HepG2 (cell line): ENCODE measurements around the gene EPB41L1. TPM values are rescaled to one million over a fixed set of nuclear protein-coding genes. Genes with fewer than 3 reads are reported as not detected.
A peak's percentile ranks its signal among the peaks of the same experiment; 100 is the strongest.

Experiments used
- ATF5 ChIP-seq: sonication (generic); formaldehyde crosslinking; IDR thresholded peaks from 2 replicates; pipeline ENCODE4 v1.4.0; 2020; ENCODE audit warnings: mild to moderate bottlenecking, low read depth, missing genetic modification reagents
- GATA4 ChIP-seq: sonication (generic); IDR thresholded peaks from 2 replicates; pipeline ENCODE4 v1.6.1; 2016; ENCODE audit warnings: antibody characterized with exemption, low read depth, borderline replicate concordance
- GPBP1L1 ChIP-seq: sonication (generic); formaldehyde crosslinking; IDR thresholded peaks from 2 replicates; pipeline ENCODE4 v1.5.0; 2020; ENCODE audit warnings: mild to moderate bottlenecking, missing genetic modification reagents
- GTF2F1 ChIP-seq: fragments of 150-350 bp; IDR thresholded peaks from 2 replicates; pipeline ENCODE4 v1.6.1; 2014; ENCODE audit warnings: low read length
- HDAC2 ChIP-seq: sonication (generic); formaldehyde crosslinking; IDR thresholded peaks from 2 replicates; pipeline ENCODE4 v1.4.0; 2020; ENCODE audit warnings: missing genetic modification reagents
- HOXA5 ChIP-seq: sonication (generic); formaldehyde crosslinking; IDR thresholded peaks from 2 replicates; pipeline ENCODE4 v1.4.0; 2020; ENCODE audit warnings: missing genetic modification reagents
- KAT7 ChIP-seq: IDR thresholded peaks from 2 replicates; pipeline ENCODE4 v1.6.1; 2018; ENCODE audit warnings: borderline replicate concordance, missing compliant biosample characterization
- KAT8 ChIP-seq: IDR thresholded peaks from 2 replicates; pipeline ENCODE4 v1.6.1; 2016; ENCODE audit warnings: missing genetic modification reagents, missing compliant biosample characterization
- KLF11 ChIP-seq: IDR thresholded peaks from 2 replicates; pipeline ENCODE4 v1.6.1; 2016; ENCODE audit warnings: missing compliant biosample characterization
- MBD4 ChIP-seq: IDR thresholded peaks from 2 replicates; pipeline ENCODE4 v1.6.1; 2012; ENCODE audit warnings: low read length, inconsistent platforms, borderline replicate concordance
- SOX5 ChIP-seq: IDR thresholded peaks from 2 replicates; pipeline ENCODE4 v1.6.1; 2016; ENCODE audit warnings: borderline replicate concordance
- TAF15 ChIP-seq: fragments of 200-400 bp; formaldehyde crosslinking; IDR thresholded peaks from one replicate; pipeline ENCODE4 v1.6.1; 2018; ENCODE audit warnings: mild to moderate bottlenecking, low read depth, low read length; ENCODE audit not compliant: poor library complexity, severe bottlenecking
- ZBTB26 ChIP-seq: IDR thresholded peaks from 2 replicates; pipeline ENCODE4 v1.6.1; 2016; ENCODE audit warnings: missing compliant biosample characterization, missing genetic modification reagents, borderline replicate concordance
- ZNF20 ChIP-seq: sonication (generic); formaldehyde crosslinking; IDR thresholded peaks from 2 replicates; pipeline ENCODE4 v1.4.0; 2020; ENCODE audit warnings: mild to moderate bottlenecking, moderate library complexity, missing genetic modification reagents
- ZNF567 ChIP-seq: sonication (generic); formaldehyde crosslinking; IDR thresholded peaks from 2 replicates; pipeline ENCODE4 v1.8.1; 2023; ENCODE audit warnings: mild to moderate bottlenecking, missing genetic modification reagents, borderline replicate concordance
- ZNF749 ChIP-seq: sonication (generic); formaldehyde crosslinking; IDR thresholded peaks from 2 replicates; pipeline ENCODE4 v1.8.0; 2022; ENCODE audit warnings: mild to moderate bottlenecking, missing genetic modification reagents, moderate library complexity, borderline replicate concordance
- ZNF776 ChIP-seq: sonication (generic); formaldehyde crosslinking; IDR thresholded peaks from 2 replicates; pipeline ENCODE4 v1.4.0; 2020; ENCODE audit warnings: mild to moderate bottlenecking, missing genetic modification reagents
- polyA plus RNA-seq, 8 experiments: library from polyadenylated mRNA; depleted of rRNA in 3 of 8; stranded (reverse) in 7 of 8; unstranded in 1 of 8; fragments of >200 nt; fragmentation: Illumina TruSeq in 4 of 8; extraction: Trizol in 4 of 8; gene quantifications; 2 replicates each; pipeline versions ENCODE4 v1.2.1 to v1.2.3, GENCODE V29; 2011 to 2016; ENCODE audit warnings: low read depth in 4 of 8, missing spikeins in 1 of 8, mixed read lengths in 1 of 8; ENCODE audit not compliant: insufficient read depth in 1 of 8
- total RNA-seq, 5 experiments: library from RNA; depleted of rRNA; stranded (reverse); fragments of >200 nt; fragmentation: Illumina TruSeq; extraction: Trizol; gene quantifications; 2 replicates each; pipeline ENCODE4 v1.2.3, GENCODE V29; 2016; ENCODE audit warnings: low read depth in 1 of 5
- TF ChIP-seq, protein P1 (sequence below): sonication (generic); formaldehyde crosslinking; IDR thresholded peaks from one replicate; pipeline ENCODE4 v1.5.1; 2020; ENCODE audit warnings: mild to moderate bottlenecking, missing genetic modification reagents; ENCODE audit errors: not compliant biosample characterization

Gene EPB41L1
- total and polyA plus RNA-seq, 2 of the 13 experiments (the other 11 are each of a cell fraction or from before 2014, with no cell fraction given), result 16.7 to 39.0 TPM

- TF ChIP-seq ZNF776 (CRISPR knock-in tag) (no peak), MBD4 (no peak), ZNF749 (CRISPR knock-in tag) (no peak; the same call in 1 of the 2 replicates), ZBTB26 (CRISPR knock-in tag) (peak; percentile 61; the same call in 1 of the 2 replicates), KLF11 (CRISPR knock-in tag) (no peak), SOX5 (peak; percentile 74; the same call in 1 of the 2 replicates), TAF15 (no peak), ATF5 (CRISPR knock-in tag) (no peak), GTF2F1 (peak; percentile 54; the same call in 1 of the 2 replicates), HDAC2 (peak; percentile 92), KAT7 (CRISPR knock-in tag) (0 out of 2 replicates have a peak, but pooled peaks have one; percentile 63), GPBP1L1 (no peak), ZNF20 (CRISPR knock-in tag) (no peak), HOXA5 (CRISPR knock-in tag) (no peak; the same call in 1 of the 2 replicates), KAT8 (CRISPR knock-in tag) (peak; percentile 90), GATA4 (peak; percentile 96), ZNF567 (CRISPR knock-in tag) (peak; percentile 91; the same call in 1 of the 2 replicates)
- TF ChIP-seq, protein P1, sequence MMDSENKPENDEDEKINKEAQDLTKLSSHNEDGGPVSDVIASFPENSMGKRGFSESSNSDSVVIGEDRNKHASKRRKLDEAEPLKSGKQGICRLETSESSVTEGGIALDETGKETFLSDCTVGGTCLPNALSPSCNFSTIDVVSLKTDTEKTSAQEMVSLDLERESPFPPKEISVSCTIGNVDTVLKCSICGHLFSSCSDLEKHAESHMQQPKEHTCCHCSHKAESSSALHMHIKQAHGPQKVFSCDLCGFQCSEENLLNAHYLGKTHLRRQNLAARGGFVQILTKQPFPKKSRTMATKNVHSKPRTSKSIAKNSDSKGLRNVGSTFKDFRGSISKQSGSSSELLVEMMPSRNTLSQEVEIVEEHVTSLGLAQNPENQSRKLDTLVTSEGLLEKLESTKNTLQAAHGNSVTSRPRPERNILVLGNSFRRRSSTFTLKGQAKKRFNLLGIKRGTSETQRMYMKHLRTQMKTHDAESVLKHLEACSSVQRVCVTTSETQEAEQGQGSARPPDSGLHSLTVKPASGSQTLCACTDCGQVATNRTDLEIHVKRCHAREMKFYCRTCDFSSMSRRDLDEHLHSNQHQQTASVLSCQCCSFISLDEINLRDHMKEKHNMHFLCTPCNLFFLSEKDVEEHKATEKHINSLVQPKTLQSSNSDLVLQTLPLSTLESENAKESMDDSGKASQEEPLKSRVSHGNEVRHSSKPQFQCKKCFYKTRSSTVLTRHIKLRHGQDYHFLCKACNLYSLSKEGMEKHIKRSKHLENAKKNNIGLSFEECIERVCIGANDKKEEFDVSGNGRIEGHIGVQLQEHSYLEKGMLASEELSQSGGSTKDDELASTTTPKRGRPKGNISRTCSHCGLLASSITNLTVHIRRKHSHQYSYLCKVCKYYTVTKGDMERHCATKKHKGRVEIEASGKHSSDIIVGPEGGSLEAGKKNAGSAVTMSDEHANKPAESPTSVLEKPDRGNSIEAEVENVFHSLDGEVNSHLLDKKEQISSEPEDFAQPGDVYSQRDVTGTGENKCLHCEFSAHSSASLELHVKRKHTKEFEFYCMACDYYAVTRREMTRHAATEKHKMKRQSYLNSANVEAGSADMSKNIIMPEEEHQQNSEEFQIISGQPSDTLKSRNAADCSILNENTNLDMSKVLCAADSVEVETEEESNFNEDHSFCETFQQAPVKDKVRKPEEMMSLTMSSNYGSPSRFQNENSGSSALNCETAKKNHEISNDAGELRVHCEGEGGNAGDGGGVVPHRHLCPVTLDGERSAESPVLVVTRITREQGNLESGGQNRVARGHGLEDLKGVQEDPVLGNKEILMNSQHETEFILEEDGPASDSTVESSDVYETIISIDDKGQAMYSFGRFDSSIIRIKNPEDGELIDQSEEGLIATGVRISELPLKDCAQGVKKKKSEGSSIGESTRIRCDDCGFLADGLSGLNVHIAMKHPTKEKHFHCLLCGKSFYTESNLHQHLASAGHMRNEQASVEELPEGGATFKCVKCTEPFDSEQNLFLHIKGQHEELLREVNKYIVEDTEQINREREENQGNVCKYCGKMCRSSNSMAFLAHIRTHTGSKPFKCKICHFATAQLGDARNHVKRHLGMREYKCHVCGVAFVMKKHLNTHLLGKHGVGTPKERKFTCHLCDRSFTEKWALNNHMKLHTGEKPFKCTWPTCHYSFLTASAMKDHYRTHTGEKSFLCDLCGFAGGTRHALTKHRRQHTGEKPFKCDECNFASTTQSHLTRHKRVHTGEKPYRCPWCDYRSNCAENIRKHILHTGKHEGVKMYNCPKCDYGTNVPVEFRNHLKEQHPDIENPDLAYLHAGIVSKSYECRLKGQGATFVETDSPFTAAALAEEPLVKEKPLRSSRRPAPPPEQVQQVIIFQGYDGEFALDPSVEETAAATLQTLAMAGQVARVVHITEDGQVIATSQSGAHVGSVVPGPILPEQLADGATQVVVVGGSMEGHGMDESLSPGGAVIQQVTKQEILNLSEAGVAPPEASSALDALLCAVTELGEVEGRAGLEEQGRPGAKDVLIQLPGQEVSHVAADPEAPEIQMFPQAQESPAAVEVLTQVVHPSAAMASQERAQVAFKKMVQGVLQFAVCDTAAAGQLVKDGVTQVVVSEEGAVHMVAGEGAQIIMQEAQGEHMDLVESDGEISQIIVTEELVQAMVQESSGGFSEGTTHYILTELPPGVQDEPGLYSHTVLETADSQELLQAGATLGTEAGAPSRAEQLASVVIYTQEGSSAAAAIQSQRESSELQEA (CRISPR knock-in tag), result peak; percentile 96
Measured at GRCh38 chr20:36183155-36183944, 28.8 kb downstream of the EPB41L1 start (continued).
